ENCODE results near the gene PDLIM1.

Gene PDLIM1

GRCh38 chr10:95300022-95300539 is 9.3 kb upstream of the PDLIM1 start:
- H3K4me3 ChIP-seq (ENCODE audit: low read length): no peak overlapping the region
- DNase-seq (ENCODE audit: low read depth): no peak
- TF ChIP-seq, protein P1, sequence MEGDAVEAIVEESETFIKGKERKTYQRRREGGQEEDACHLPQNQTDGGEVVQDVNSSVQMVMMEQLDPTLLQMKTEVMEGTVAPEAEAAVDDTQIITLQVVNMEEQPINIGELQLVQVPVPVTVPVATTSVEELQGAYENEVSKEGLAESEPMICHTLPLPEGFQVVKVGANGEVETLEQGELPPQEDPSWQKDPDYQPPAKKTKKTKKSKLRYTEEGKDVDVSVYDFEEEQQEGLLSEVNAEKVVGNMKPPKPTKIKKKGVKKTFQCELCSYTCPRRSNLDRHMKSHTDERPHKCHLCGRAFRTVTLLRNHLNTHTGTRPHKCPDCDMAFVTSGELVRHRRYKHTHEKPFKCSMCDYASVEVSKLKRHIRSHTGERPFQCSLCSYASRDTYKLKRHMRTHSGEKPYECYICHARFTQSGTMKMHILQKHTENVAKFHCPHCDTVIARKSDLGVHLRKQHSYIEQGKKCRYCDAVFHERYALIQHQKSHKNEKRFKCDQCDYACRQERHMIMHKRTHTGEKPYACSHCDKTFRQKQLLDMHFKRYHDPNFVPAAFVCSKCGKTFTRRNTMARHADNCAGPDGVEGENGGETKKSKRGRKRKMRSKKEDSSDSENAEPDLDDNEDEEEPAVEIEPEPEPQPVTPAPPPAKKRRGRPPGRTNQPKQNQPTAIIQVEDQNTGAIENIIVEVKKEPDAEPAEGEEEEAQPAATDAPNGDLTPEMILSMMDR (conservative IDR thresholded peaks at IDR 0.05; ENCODE audit: low read depth, low read length): no peak

DNA sequence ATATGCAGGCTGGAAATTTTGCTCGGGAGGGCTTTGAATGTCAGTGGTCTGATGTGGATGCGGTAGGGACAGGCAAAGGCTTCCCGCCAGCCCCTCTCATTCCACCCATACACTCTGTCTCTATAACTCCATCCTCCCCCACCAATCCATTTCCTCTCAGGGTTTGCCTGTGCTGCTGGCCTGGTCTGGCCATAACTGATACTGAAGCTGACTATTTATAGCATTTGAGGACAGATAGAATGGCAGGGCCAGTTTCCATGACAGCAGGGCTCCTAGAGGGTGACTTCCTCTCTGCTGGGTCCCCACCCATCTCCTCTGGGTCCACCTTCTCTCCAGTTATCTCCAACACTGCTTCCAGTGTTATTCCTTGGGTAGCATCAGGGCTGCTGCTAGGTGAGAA is 6.6 kb upstream of the PDLIM1 start:
- DNase-seq (ENCODE audit: low read depth): no peak
- H3K4me3 ChIP-seq (ENCODE audit: low read length): no peak overlapping the region
- TF ChIP-seq, protein P1 (conservative IDR thresholded peaks at IDR 0.05; ENCODE audit: low read depth, low read length): no peak

DNA sequence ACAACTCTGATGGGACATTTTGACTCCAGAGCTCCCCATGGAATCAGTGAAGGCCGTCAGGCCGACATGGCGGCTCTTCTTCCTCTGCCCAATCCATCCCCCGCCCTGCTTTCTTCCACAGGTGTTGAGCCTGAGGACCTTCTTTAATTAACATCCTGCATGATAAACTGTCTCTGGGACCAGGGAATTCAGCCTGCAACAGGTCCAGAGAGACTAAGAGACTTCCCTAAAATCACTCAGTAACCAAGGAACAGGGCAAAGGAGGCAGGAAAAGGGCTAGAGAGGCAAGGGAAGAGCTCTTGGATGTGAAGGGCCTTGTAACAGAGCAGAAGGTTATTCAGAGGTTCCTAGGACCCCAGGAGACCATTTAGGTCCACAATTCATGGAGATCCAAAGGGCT is 6.0 kb upstream of the PDLIM1 start:
- no peak for DNase-seq (ENCODE audit: low read depth)
- no peak overlapping the region for H3K4me3 ChIP-seq (ENCODE audit: low read length)
- TF ChIP-seq, protein P1 (conservative IDR thresholded peaks at IDR 0.05; ENCODE audit: low read depth, low read length): no peak

DNA sequence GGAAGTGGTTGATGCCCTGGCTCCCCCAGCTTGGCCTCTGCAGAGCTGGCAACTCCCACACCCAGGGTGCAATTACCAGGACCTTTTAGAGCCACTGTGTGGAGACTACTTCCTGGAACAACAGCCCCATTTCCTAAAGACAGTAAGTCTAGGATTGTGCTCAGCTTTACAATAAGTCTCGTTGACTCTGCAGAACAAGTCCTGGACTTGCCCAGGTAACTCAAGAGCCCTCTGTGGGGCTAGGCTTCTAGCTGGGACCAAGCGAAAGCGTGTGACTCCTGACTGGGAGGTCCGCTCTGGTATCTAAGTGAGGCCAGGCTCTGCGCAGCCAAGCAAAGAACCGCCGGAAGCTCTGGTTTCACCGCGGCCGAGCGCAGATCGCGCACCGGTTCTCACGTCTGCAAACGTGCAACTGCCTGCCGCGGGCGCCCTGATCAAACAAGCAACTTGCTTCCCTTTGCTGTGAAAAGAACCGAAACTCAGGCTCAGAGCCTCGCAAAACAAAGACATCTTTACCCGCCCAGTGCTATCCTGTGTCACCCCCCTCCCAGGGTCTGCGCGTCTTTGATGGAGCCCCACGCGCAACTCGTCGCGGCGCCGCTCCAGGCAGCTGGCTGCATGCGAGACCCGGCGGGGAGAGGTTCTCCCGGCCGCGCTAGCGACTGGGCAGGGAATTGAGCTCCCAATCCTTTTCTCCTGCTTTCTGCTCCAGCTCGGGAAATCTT is 4.4 kb upstream of the PDLIM1 start:
- DNase-seq (ENCODE audit: low read depth): no peak
- TF ChIP-seq, protein P1 (conservative IDR thresholded peaks at IDR 0.05; ENCODE audit: low read depth, low read length): no peak
- H3K4me3 ChIP-seq (ENCODE audit: low read length): peak overlapping the region; percentile 42

DNA sequence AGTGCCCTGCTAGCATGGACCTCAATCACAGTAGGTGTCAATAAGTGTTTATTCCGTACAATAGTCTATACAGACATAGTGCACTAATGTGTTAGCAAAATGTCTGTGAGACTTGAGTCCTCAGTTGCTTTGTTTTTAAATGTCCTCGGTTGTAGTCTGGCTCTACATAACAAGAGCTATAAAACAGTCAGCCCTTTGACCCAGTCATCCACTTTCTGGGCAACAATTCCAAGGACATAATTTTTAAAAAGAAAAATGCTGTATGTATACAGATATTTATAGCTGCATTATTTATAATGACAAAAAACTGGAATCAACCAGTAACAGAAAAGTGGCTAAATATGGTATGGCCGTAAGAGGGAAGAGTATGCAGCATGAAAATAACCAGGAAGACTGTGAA is 2.8 kb upstream of the PDLIM1 start:
- no peak for DNase-seq (ENCODE audit: low read depth)
- TF ChIP-seq, protein P1 (conservative IDR thresholded peaks at IDR 0.05; ENCODE audit: low read depth, low read length): no peak
- no peak overlapping the region for H3K4me3 ChIP-seq (ENCODE audit: low read length)

GRCh38 chr10:95291365-95292039 is 699 bp upstream of the PDLIM1 start:
- TF ChIP-seq, protein P1 (conservative IDR thresholded peaks at IDR 0.05; ENCODE audit: low read depth, low read length): no peak
- DNase-seq (ENCODE audit: low read depth): no peak
- H3K4me3 ChIP-seq (ENCODE audit: low read length): peak overlapping the region; percentile 39

Measured in retinal pigment epithelial cell (primary cell).